ENCODE data around the gene EIF1.

The EIF1 gene

DNA sequence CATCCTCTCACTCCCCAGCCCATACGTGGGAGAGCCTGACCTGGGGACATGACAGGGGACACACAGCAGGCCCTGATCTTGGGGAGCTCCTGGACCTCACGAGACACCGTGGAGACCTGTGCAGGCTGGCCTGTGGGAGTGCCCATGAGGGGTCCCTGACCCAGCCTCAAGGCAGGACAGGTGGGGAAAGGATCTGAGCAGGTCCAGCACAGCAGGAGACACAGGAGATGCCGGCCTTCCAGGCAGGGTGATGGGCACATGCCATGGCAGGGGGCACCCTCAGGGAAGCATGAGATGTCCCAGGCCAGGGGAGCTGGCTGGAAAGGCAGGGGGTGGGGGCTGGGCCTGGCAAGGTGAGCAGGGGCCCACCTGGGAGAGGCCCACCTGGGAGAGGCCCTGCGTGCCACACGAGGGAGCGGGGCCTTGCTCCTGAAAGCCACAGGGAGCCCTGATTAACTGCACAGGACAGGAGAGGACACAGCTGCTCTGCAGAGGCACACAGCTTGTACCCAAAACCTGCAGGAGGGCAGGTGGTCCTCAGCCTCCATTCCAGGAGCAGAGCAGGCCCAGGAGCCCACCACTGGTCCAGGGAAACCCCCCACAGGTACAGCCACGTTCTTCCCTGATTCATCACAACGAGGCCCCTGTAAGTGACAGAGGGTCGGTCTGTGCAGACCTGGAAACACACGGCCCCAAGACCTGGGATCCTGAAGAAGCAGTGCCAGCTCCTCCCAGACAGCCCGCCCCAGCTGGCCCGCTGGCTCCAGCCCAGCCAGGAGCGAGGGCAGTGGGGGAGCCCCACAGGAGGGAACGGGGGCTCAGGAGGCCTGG lies 37.7 kb upstream of the EIF1 start:
- peak overlapping the region; percentile 78 to 80 for H3K27ac ChIP-seq
- TF ChIP-seq, protein P1, sequence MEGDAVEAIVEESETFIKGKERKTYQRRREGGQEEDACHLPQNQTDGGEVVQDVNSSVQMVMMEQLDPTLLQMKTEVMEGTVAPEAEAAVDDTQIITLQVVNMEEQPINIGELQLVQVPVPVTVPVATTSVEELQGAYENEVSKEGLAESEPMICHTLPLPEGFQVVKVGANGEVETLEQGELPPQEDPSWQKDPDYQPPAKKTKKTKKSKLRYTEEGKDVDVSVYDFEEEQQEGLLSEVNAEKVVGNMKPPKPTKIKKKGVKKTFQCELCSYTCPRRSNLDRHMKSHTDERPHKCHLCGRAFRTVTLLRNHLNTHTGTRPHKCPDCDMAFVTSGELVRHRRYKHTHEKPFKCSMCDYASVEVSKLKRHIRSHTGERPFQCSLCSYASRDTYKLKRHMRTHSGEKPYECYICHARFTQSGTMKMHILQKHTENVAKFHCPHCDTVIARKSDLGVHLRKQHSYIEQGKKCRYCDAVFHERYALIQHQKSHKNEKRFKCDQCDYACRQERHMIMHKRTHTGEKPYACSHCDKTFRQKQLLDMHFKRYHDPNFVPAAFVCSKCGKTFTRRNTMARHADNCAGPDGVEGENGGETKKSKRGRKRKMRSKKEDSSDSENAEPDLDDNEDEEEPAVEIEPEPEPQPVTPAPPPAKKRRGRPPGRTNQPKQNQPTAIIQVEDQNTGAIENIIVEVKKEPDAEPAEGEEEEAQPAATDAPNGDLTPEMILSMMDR (IDR thresholded peaks at IDR 0.05): no peak
- H3K9me3 ChIP-seq: no peaks in the 10 kb centered on the region
- H3K4me1 ChIP-seq: peaks cover 3 to 49% (median 23%) of the 10 kb centered on the region in 4 donors
- H3K27me3 ChIP-seq: no peaks in the 10 kb centered on the region
- no peak for DNase-seq
- intact Hi-C loops (cut with DNase I; ENCODE audit: low total_unique reads): no loop called here
- peak overlapping the region; percentile 18 to 37 for H3K4me3 ChIP-seq
- H3K36me3 ChIP-seq: no peaks in the 10 kb centered on the region

DNA sequence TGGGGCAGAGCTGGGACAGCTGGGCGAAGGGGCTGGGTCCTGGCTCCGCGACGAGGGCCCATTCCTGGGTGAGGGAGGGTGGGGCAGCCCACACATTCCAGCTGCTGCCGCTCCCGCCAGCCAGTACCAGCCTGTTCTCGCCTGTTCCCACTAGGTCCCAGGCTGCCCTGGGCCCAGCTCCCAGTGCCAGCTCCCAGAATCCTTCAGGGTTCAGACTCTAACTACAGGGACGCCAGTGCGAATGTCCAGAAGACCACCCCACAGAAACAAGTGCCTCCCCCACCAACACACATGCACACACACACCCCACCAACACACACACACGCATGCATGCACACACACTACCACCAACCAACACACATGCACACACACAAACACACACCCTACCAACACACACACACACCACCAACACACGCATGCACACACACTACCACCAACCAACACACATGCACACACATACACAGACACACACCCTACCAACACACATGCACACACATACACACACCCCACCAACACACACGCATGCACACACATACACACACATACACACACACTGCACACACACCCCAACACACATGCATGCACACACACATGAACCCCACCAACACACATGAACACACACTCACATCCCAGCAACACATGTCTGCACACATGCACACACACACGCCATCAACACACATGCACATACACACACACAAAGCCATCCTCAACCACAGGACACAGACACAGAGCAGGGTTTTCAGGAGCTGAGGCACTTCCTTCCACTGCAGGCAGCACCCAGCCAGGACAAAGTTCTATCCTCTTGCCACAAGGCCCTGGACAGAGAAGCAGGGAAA lies 36.8 kb upstream of the EIF1 start:
- no peaks in the 10 kb centered on the region for H3K36me3 ChIP-seq
- H3K9me3 ChIP-seq: no peaks in the 10 kb centered on the region
- intact Hi-C loops (cut with DNase I; ENCODE audit: low total_unique reads): no loop called here
- peak overlapping the region; percentile 18 to 37 for H3K4me3 ChIP-seq
- peak overlapping the region; percentile 78 to 80 for H3K27ac ChIP-seq
- H3K27me3 ChIP-seq: no peaks in the 10 kb centered on the region
- DNase-seq: peak in 1 of 2 donors; percentile 81
- TF ChIP-seq, protein P1 (IDR thresholded peaks at IDR 0.05): no peak
- H3K4me1 ChIP-seq: peaks cover 3 to 53% (median 23%) of the 10 kb centered on the region in 4 donors

DNA sequence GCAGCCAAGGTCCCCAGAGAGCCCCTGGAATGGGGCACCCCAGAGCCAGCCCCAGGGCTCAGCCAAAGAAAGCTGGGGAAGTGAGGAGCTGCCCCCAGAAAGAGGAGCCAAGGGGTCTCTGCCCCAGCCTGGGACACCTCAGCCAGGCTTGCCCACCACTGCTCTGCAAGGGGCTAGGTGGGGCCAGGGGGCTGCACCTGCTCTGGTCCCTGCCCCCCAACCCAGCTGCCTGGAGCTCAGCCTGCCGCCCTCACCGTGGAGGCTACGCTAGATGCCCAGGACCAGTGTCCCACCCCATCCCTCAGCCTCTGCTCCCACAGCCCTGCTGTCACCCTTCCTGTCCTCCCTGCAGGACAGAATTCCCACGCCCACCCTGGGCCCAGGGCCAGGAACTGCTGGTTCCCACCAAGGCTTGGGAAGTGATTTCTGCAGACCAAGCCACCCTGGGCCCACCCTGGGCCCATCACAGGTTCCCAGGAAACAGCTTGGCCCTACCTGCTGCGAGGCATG lies 36.2 kb upstream of the EIF1 start:
- intact Hi-C loops (cut with DNase I; ENCODE audit: low total_unique reads): no loop called here

DNA sequence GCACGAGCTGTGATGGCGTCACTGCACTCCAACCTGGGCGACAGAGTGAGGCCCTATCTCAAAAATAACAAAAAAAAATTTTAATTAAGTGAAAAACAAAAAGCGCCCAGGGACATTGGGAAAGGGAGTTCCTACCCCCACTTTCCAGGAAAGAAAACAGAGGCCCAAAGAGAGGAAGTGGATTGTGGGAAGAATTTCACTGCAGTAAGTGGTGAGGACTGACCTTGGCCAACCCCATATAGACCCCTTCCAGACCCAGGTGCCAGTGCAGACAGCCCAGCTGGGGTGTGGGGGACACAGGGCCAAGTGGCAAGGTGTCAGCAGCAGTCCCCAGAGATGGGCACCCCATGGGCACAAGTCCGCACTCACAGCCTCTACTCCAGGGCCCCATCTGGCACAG lies 35.3 kb upstream of the EIF1 start:
- DNase-seq: no peak
- no peak overlapping the region for H3K4me3 ChIP-seq
- H3K4me1 ChIP-seq: peaks cover 2 to 46% (median 13%) of the 10 kb centered on the region in 4 donors
- no peak overlapping the region for H3K27ac ChIP-seq
- H3K9me3 ChIP-seq: no peaks in the 10 kb centered on the region
- TF ChIP-seq, protein P1 (IDR thresholded peaks at IDR 0.05): no peak
- no peaks in the 10 kb centered on the region for H3K36me3 ChIP-seq
- no peaks in the 10 kb centered on the region for H3K27me3 ChIP-seq
- intact Hi-C loops (cut with DNase I; ENCODE audit: low total_unique reads): no loop called here

More for the DNA sequence above, 36.2 kb upstream of the EIF1 start:
- DNase-seq: no peak
- H3K9me3 ChIP-seq: no peaks in the 10 kb centered on the region
- no peaks in the 10 kb centered on the region for H3K36me3 ChIP-seq
- H3K4me3 ChIP-seq: no peak overlapping the region
- H3K27ac ChIP-seq: no peak overlapping the region
- no peaks in the 10 kb centered on the region for H3K27me3 ChIP-seq
- TF ChIP-seq, protein P1 (IDR thresholded peaks at IDR 0.05): no peak
- H3K4me1 ChIP-seq: peaks cover 3 to 52% (median 22%) of the 10 kb centered on the region in 4 donors

DNA sequence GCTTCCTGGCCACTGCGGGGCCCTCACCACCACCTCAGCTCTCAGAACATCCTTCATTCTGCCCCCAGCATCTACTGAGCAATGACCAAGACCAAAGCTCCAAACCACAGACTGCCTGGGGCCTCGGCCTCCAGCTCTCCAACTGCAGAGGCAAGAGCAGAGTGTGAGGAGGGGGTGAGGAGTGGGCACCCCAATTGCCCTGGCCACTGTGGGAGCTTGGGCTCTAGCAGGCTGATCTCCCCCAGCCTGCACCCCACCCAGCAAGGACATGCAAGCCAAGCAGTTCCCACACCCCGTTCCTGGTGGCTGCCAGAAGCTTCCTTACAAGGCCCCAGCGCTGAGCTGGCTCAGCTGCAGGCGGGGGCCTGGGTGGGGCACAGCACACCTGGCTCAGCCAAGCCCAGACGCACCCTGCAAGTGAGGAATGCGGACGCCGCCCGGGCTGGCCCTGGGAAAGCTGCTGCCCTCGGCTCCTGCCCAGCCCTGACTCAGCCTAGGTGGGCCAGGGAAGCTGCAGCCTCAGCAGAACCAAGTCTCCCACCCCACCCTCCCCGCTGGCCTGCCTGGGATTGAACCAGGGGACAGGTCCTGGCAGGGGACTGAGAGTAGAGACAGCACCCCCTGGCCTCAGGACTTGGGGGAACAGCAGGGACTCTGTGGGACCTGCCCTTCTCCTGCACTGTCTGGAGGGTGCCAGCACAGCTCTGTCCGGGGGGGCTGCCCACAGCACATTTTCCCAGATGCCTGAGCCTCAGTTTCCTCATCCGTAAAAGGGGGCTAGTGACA lies 34.6 kb upstream of the EIF1 start:
- intact Hi-C loops (cut with DNase I; ENCODE audit: low total_unique reads): no loop called here
- Histone ChIP-seq H3K4me1 (peaks cover 0 to 45% (median 10%) of the 10 kb centered on the region in 4 donors), H3K27me3 (no peaks in the 10 kb centered on the region), H3K4me3 (no peak overlapping the region), H3K27ac (no peak overlapping the region), H3K9me3 (no peaks in the 10 kb centered on the region), H3K36me3 (no peaks in the 10 kb centered on the region)
- no peak for DNase-seq
- TF ChIP-seq, protein P1 (IDR thresholded peaks at IDR 0.05): no peak

All from tibial artery (tissue), 4 donors.